Muscle layer of duodenum (tissue), 2 donors: ENCODE measurements around the gene NUP62.

Source experiments
- H3K27ac ChIP-seq: one replicate; pipeline ENCODE4 v1.7.0; 2013; ENCODE audit warnings: mild to moderate bottlenecking, low read length
- H3K27me3 ChIP-seq: one replicate; pipeline ENCODE4 v1.7.0; 2013; ENCODE audit warnings: low read depth, mild to moderate bottlenecking, control low read depth, low read length
- H3K36me3 ChIP-seq, 2 donors: one replicate each; pipeline ENCODE4 v1.7.0; 2013; ENCODE audit warnings: low read length in 2 of 2, control low read depth in 1 of 2, mild to moderate bottlenecking in 1 of 2; ENCODE audit not compliant: insufficient read depth in 2 of 2, control insufficient read depth in 1 of 2
- H3K4me1 ChIP-seq, 2 donors: one replicate each; pipeline ENCODE4 v1.7.0; 2013; ENCODE audit warnings: low read length in 2 of 2, mild to moderate bottlenecking in 2 of 2, control low read depth in 1 of 2, moderate library complexity in 1 of 2; ENCODE audit not compliant: insufficient read depth in 2 of 2, control insufficient read depth in 1 of 2
- H3K4me3 ChIP-seq, 2 donors: one replicate each; pipeline ENCODE4 v1.7.0; 2013; ENCODE audit warnings: low read length in 2 of 2, low read depth in 1 of 2, mild to moderate bottlenecking in 1 of 2
- H3K9me3 ChIP-seq, 2 donors: one replicate each; pipeline ENCODE4 v1.7.0; 2013; ENCODE audit warnings: low read length in 2 of 2, control low read depth in 1 of 2, mild to moderate bottlenecking in 1 of 2; ENCODE audit not compliant: control insufficient read depth in 1 of 2
- donor health status: healthy.

Gene NUP62

GRCh38 chr19:49910179-49910578 is 19.1 kb downstream of the NUP62 start:
- Histone ChIP-seq H3K27me3 (no peaks in the 10 kb centered on the region), H3K27ac (no peak overlapping the region), H3K36me3 (peaks cover 7 to 51% of the 10 kb centered on the region in 2 donors), H3K9me3 (no peaks in the 10 kb centered on the region), H3K4me3 (no peak overlapping the region), H3K4me1 (peaks cover 3 to 13% of the 10 kb centered on the region in 2 donors)

GRCh38 chr19:49908480-49909420 is 20.6 kb downstream of the NUP62 start:
- Histone ChIP-seq H3K4me1 (peaks cover 3 to 13% of the 10 kb centered on the region in 2 donors), H3K36me3 (peaks cover 7 to 43% of the 10 kb centered on the region in 2 donors)

GRCh38 chr19:49907745-49908446 is 21.4 kb downstream of the NUP62 start:
- H3K27me3 ChIP-seq: no peaks in the 10 kb centered on the region
- H3K36me3 ChIP-seq: peaks cover 7 to 38% of the 10 kb centered on the region in 2 donors
- no peak overlapping the region for H3K27ac ChIP-seq
- H3K4me3 ChIP-seq: no peak overlapping the region
- no peaks in the 10 kb centered on the region for H3K9me3 ChIP-seq
- peaks cover 3 to 11% of the 10 kb centered on the region in 2 donors for H3K4me1 ChIP-seq

More at GRCh38 chr19:49908480-49909420, 20.6 kb downstream of the NUP62 start:
- Histone ChIP-seq H3K27ac (no peak overlapping the region), H3K27me3 (no peaks in the 10 kb centered on the region), H3K9me3 (no peaks in the 10 kb centered on the region), H3K4me3 (no peak overlapping the region)

- Histone ChIP-seq H3K27ac (no peak overlapping the region), H3K27me3 (no peaks in the 10 kb centered on the region), H3K4me3 (no peak overlapping the region), H3K36me3 (peaks cover 7 to 38% of the 10 kb centered on the region in 2 donors), H3K4me1 (peaks cover 3 to 9% of the 10 kb centered on the region in 2 donors), H3K9me3 (no peaks in the 10 kb centered on the region)
Observed at GRCh38 chr19:49906879-49907564, 22.3 kb downstream of the NUP62 start.

- H3K27me3 ChIP-seq: no peaks in the 10 kb centered on the region
- no peak overlapping the region for H3K27ac ChIP-seq
- H3K9me3 ChIP-seq: no peaks in the 10 kb centered on the region
- H3K4me1 ChIP-seq: no peaks in the 10 kb centered on the region
- peaks cover 4 to 26% of the 10 kb centered on the region in 2 donors for H3K36me3 ChIP-seq
- no peak overlapping the region for H3K4me3 ChIP-seq
Observed at GRCh38 chr19:49904136-49904535, 25.2 kb downstream of the NUP62 start.

GRCh38 chr19:49896863-49897621 is 32.3 kb downstream of the NUP62 start, which contains the start of gene IL4I1:
TSS of gene IL4I1 (minus strand) at chr19:49896887. CDS start at chr19:49896160, 727 bp downstream.
- Histone ChIP-seq H3K36me3 (no peaks in the 10 kb centered on the region), H3K9me3 (no peaks in the 10 kb centered on the region), H3K4me3 (peak within 1 kb of the TSS in 1 of 2 donors; percentile 7), H3K4me1 (no peaks in the 10 kb centered on the region), H3K27ac (peak within 1 kb of the TSS; percentile 60), H3K27me3 (no peaks in the 10 kb centered on the region)

- Histone ChIP-seq H3K27me3 (no peaks in the 10 kb centered on the region), H3K36me3 (no peaks in the 10 kb centered on the region), H3K4me1 (no peaks in the 10 kb centered on the region), H3K4me3 (no peak overlapping the region), H3K27ac (no peak overlapping the region), H3K9me3 (no peaks in the 10 kb centered on the region)
Observed at GRCh38 chr19:49895566-49896297, 33.6 kb downstream of the NUP62 start.

GRCh38 chr19:49894879-49895565 is 34.3 kb downstream of the NUP62 start:
- H3K27ac ChIP-seq: no peak overlapping the region
- no peaks in the 10 kb centered on the region for H3K9me3 ChIP-seq
- no peak overlapping the region for H3K4me3 ChIP-seq
- no peaks in the 10 kb centered on the region for H3K36me3 ChIP-seq
- no peaks in the 10 kb centered on the region for H3K27me3 ChIP-seq
- H3K4me1 ChIP-seq: peaks cover 0 to 4% of the 10 kb centered on the region in 2 donors

GRCh38 chr19:49894011-49894664 is 35.2 kb downstream of the NUP62 start:
- Histone ChIP-seq H3K4me1 (peaks cover 0 to 9% of the 10 kb centered on the region in 2 donors), H3K27ac (no peak overlapping the region), H3K36me3 (no peaks in the 10 kb centered on the region), H3K9me3 (no peaks in the 10 kb centered on the region), H3K27me3 (no peaks in the 10 kb centered on the region), H3K4me3 (no peak overlapping the region)
